ENCODE data around the gene JUND. TPM values are rescaled to one million over a fixed set of nuclear protein-coding genes. Genes with fewer than 3 reads are reported as not detected.

Gene JUND
- total RNA-seq, 1 donor from 2014 or later: 161 TPM

- Histone ChIP-seq H4K20me1 (ENCODE audit: insufficient read depth, low read length) (no peaks in the 10 kb centered on the region), H3K4me3 (ENCODE audit: insufficient read depth, low read depth, low read length) (no peak overlapping the region), H2AFZ (ENCODE audit: low read depth, low read length) (no peak overlapping the region), H3K4me2 (ENCODE audit: low read length) (no peak overlapping the region), H3K27me3 (ENCODE audit: insufficient read depth, low read length) (peaks cover 13% of the 10 kb centered on the region), H3K79me2 (ENCODE audit: insufficient read depth, low read length) (no peaks in the 10 kb centered on the region), H3K36me3 (ENCODE audit: insufficient read depth, low read length) (no peaks in the 10 kb centered on the region), H3K27ac (ENCODE audit: low read depth, low read length) (no peak overlapping the region), H3K9me3 (ENCODE audit: insufficient read depth, low read depth, low read length) (peaks cover 4% of the 10 kb centered on the region), H3K9ac (ENCODE audit: low read length) (no peak overlapping the region), H3K4me1 (ENCODE audit: insufficient read depth, low read length) (no peaks in the 10 kb centered on the region)
- Mint-ChIP-seq H3K9me3 (ENCODE audit: unreplicated experiment) (no peaks in the 10 kb centered on the region), H3K27me3 (ENCODE audit: low read depth, unreplicated experiment) (peaks cover 33% of the 10 kb centered on the region), H3K27ac (ENCODE audit: unreplicated experiment) (no peak overlapping the region), H3K36me3 (ENCODE audit: low read depth, unreplicated experiment) (no peaks in the 10 kb centered on the region), H3K4me1 (ENCODE audit: low read depth, unreplicated experiment) (peaks cover 1% of the 10 kb centered on the region), H3K4me3 (ENCODE audit: unreplicated experiment) (no peak overlapping the region)
- TF ChIP-seq EZH2 (IDR thresholded peaks at IDR 0.05; ENCODE audit: insufficient read depth, low read length): no peak
- no peak for TF ChIP-seq CTCF (IDR thresholded peaks at IDR 0.05; ENCODE audit: insufficient read depth, low read depth, low read length)
- no peak for DNase-seq (ENCODE audit: low read depth)
- FAIRE-seq: no peak
Observed at GRCh38 chr19:18253716-18254115, 27.7 kb downstream of the JUND start.

GRCh38 chr19:18253130-18253529 is 28.3 kb downstream of the JUND start:
- H4K20me1 ChIP-seq (ENCODE audit: insufficient read depth, low read length): no peaks in the 10 kb centered on the region
- H3K36me3 Mint-ChIP-seq (ENCODE audit: low read depth, unreplicated experiment): no peaks in the 10 kb centered on the region
- no peak overlapping the region for H3K27ac Mint-ChIP-seq (ENCODE audit: unreplicated experiment)
- H3K9me3 Mint-ChIP-seq (ENCODE audit: unreplicated experiment): no peaks in the 10 kb centered on the region
- peaks cover 33% of the 10 kb centered on the region for H3K27me3 Mint-ChIP-seq (ENCODE audit: low read depth, unreplicated experiment)
- H2AFZ ChIP-seq (ENCODE audit: low read depth, low read length): no peak overlapping the region
- H3K4me3 Mint-ChIP-seq (ENCODE audit: unreplicated experiment): no peak overlapping the region
- H3K79me2 ChIP-seq (ENCODE audit: insufficient read depth, low read length): no peaks in the 10 kb centered on the region
- no peak overlapping the region for H3K9ac ChIP-seq (ENCODE audit: low read length)
- H3K4me1 Mint-ChIP-seq (ENCODE audit: low read depth, unreplicated experiment): peaks cover 1% of the 10 kb centered on the region
- FAIRE-seq (no peak), DNase-seq (ENCODE audit: low read depth) (no peak)
- peaks cover 4% of the 10 kb centered on the region for H3K9me3 ChIP-seq (ENCODE audit: insufficient read depth, low read depth, low read length)
- no peaks in the 10 kb centered on the region for H3K36me3 ChIP-seq (ENCODE audit: insufficient read depth, low read length)
- TF ChIP-seq CTCF (IDR thresholded peaks at IDR 0.05; ENCODE audit: insufficient read depth, low read depth, low read length): no peak
- no peak for TF ChIP-seq EZH2 (IDR thresholded peaks at IDR 0.05; ENCODE audit: insufficient read depth, low read length)
- no peak overlapping the region for H3K4me3 ChIP-seq (ENCODE audit: insufficient read depth, low read depth, low read length)
- no peak overlapping the region for H3K4me2 ChIP-seq (ENCODE audit: low read length)
- H3K4me1 ChIP-seq (ENCODE audit: insufficient read depth, low read length): no peaks in the 10 kb centered on the region
- H3K27me3 ChIP-seq (ENCODE audit: insufficient read depth, low read length): peaks cover 13% of the 10 kb centered on the region
- H3K27ac ChIP-seq (ENCODE audit: low read depth, low read length): no peak overlapping the region

- H3K4me1 Mint-ChIP-seq (ENCODE audit: low read depth, unreplicated experiment): peaks cover 1% of the 10 kb centered on the region
- Histone ChIP-seq H3K4me2 (ENCODE audit: low read length) (no peak overlapping the region), H3K27ac (ENCODE audit: low read depth, low read length) (no peak overlapping the region), H2AFZ (ENCODE audit: low read depth, low read length) (no peak overlapping the region), H4K20me1 (ENCODE audit: insufficient read depth, low read length) (no peaks in the 10 kb centered on the region), H3K4me1 (ENCODE audit: insufficient read depth, low read length) (no peaks in the 10 kb centered on the region), H3K36me3 (ENCODE audit: insufficient read depth, low read length) (no peaks in the 10 kb centered on the region), H3K9ac (ENCODE audit: low read length) (no peak overlapping the region), H3K4me3 (ENCODE audit: insufficient read depth, low read depth, low read length) (no peak overlapping the region), H3K9me3 (ENCODE audit: insufficient read depth, low read depth, low read length) (peaks cover 4% of the 10 kb centered on the region), H3K27me3 (ENCODE audit: insufficient read depth, low read length) (peaks cover 13% of the 10 kb centered on the region), H3K79me2 (ENCODE audit: insufficient read depth, low read length) (no peaks in the 10 kb centered on the region)
- H3K27ac Mint-ChIP-seq (ENCODE audit: unreplicated experiment): no peak overlapping the region
- no peaks in the 10 kb centered on the region for H3K9me3 Mint-ChIP-seq (ENCODE audit: unreplicated experiment)
- DNase-seq (ENCODE audit: low read depth): no peak
- H3K4me3 Mint-ChIP-seq (ENCODE audit: unreplicated experiment): no peak overlapping the region
- peaks cover 33% of the 10 kb centered on the region for H3K27me3 Mint-ChIP-seq (ENCODE audit: low read depth, unreplicated experiment)
- TF ChIP-seq EZH2 (IDR thresholded peaks at IDR 0.05; ENCODE audit: insufficient read depth, low read length): no peak
- no peak for TF ChIP-seq CTCF (IDR thresholded peaks at IDR 0.05; ENCODE audit: insufficient read depth, low read depth, low read length)
- FAIRE-seq: no peak
- H3K36me3 Mint-ChIP-seq (ENCODE audit: low read depth, unreplicated experiment): no peaks in the 10 kb centered on the region
Observed at GRCh38 chr19:18252370-18252717, 29.1 kb downstream of the JUND start.

Data from astrocyte (in vitro differentiated cells and primary cell).